GM12878 (cell line): ENCODE results near the gene PDE6B. TPM values are rescaled to one million over a fixed set of nuclear protein-coding genes. Genes with fewer than 3 reads are reported as not detected.

Experiments
- ATAC-seq: fragments of 200-7000 bp; cut with Tn5 transposase; 3 replicates; pipeline ENCODE4 v1.9.1; 2020; ENCODE audit warnings: mild to moderate bottlenecking, moderate library complexity
- BruUV-seq: library from RNA; stranded (reverse); fragments of 400-500 nt; replicated peaks from 2 replicates; lab custom pipeline; 2021; lab: Mats Ljungman, UMichigan
- CTCF ChIA-PET: fragments of 300-600 bp; sonication (Branson Sonifier 250); formaldehyde crosslinking; extraction: SDS; loops from one replicate; lab custom pipeline; 2021; ENCODE audit warnings: inconsistent platforms; lab: Yijun Ruan, JAX
- POLR2A ChIA-PET: fragments of 350-600 bp; formaldehyde crosslinking; extraction: SDS; loops from one replicate; lab custom pipeline; 2021; ENCODE audit warnings: inconsistent platforms; lab: Charles Lee
- RAD21 ChIA-PET: fragments of 300-600 bp; sonication (Branson Sonifier 250); formaldehyde crosslinking; loops from one replicate; lab custom pipeline; 2023; ENCODE audit warnings: antibody characterized with exemption; ENCODE audit not compliant: unreplicated experiment; lab: Charles Lee
- SMC1A ChIA-PET: fragments of 300-600 bp; sonication (Branson Sonifier 250); formaldehyde crosslinking; loops from one replicate; lab custom pipeline; 2023; ENCODE audit not compliant: unreplicated experiment, uncharacterized antibody; lab: Charles Lee
- DNase-seq: peaks from one replicate; pipeline ENCODE4 v3.0.0-alpha.2; 2011; ENCODE audit warnings: low read depth, low spot score
- FAIRE-seq: peaks from 3 replicates; lab custom pipeline; 2011; peaks lifted over from hg19 to GRCh38; lab: Jason Lieb, UNC
- H2AFZ ChIP-seq: 2 replicates; pipeline ENCODE4 v1.6.0; 2011; ENCODE audit warnings: low read depth, low read length, control low read depth; ENCODE audit not compliant: control insufficient read depth
- H3K27ac ChIP-seq: 2 replicates; pipeline ENCODE4 v1.5.1; 2011; ENCODE audit warnings: control low read depth; ENCODE audit not compliant: control insufficient read depth, insufficient read depth
- H3K27me3 ChIP-seq, 2 experiments: replicated peaks in 1 of 2; 2 replicates each; pipeline versions ENCODE4 v1.6.0 to v1.6.1; 2011; ENCODE audit warnings: low read length in 1 of 2; ENCODE audit not compliant: control insufficient read depth in 2 of 2, insufficient read depth in 2 of 2
- H3K36me3 ChIP-seq, 2 experiments: 2 replicates each; pipeline ENCODE4 v1.5.1; 2011; ENCODE audit warnings: low read length in 1 of 2; ENCODE audit not compliant: control insufficient read depth in 2 of 2, insufficient read depth in 2 of 2
- H3K4me1 ChIP-seq: 2 replicates; pipeline ENCODE4 v1.6.1; 2011; ENCODE audit warnings: mild to moderate bottlenecking, low read length, moderate library complexity, mixed read lengths; ENCODE audit not compliant: control insufficient read depth, insufficient read depth
- H3K4me2 ChIP-seq: 2 replicates; pipeline ENCODE4 v1.6.0; 2011; ENCODE audit warnings: control low read depth; ENCODE audit not compliant: control insufficient read depth, insufficient read depth
- H3K4me3 ChIP-seq: fragments of 200-600 bp; sonication (generic); 2 replicates; pipeline ENCODE4 v1.5.1; 2016
- H3K79me2 ChIP-seq: 2 replicates; pipeline ENCODE4 v1.6.0; 2011; ENCODE audit warnings: low read length; ENCODE audit not compliant: control insufficient read depth, insufficient read depth
- H3K9ac ChIP-seq: 2 replicates; pipeline ENCODE4 v1.8.0; 2011; ENCODE audit warnings: low read length, control low read depth, mixed read lengths; ENCODE audit not compliant: control insufficient read depth, insufficient read depth
- H3K9me3 ChIP-seq: replicated peaks from 3 replicates; pipeline ENCODE4 v1.5.1; 2011; ENCODE audit warnings: mild to moderate bottlenecking, low read length; ENCODE audit not compliant: control insufficient read depth, insufficient read depth
- H4K20me1 ChIP-seq: 2 replicates; pipeline ENCODE4 v1.6.0; 2011; ENCODE audit not compliant: control insufficient read depth, insufficient read depth
- NR2F1 ChIP-seq: fragments of 450-650 bp; conservative IDR thresholded peaks from 2 replicates; pipeline ENCODE4 v1.6.1; 2017; ENCODE audit warnings: mild to moderate bottlenecking
- SP1 ChIP-seq: IDR thresholded peaks from one replicate; pipeline ENCODE4 v1.6.1; 2011; ENCODE audit warnings: low read depth, low read length
- ZNF274 ChIP-seq: IDR thresholded peaks from one replicate; pipeline ENCODE4 v1.8.0; 2011; ENCODE audit not compliant: insufficient read length, insufficient read depth
- WGBS: methylation state at CpG from one replicate; pipeline ENCODE4 v1.1.6; 2016; ENCODE audit warnings: low lambda C conversion rate; ENCODE audit not compliant: insufficient replicate concordance, insufficient coverage; ENCODE audit errors: missing lambda C conversion rate; 5-methylcytosine and 5-hydroxymethylcytosine counted together
- in situ Hi-C: fragments of 300-500 bp; cut with MboI; formaldehyde crosslinking; loops from 9 replicates; pipeline ENCODE4 v1.14.3; 2018; ENCODE audit warnings: mixed read lengths
- intact Hi-C: fragments of 100-400 bp; cut with micrococcal nuclease; formaldehyde crosslinking; loops from one replicate; pipeline ENCODE4 v1.14.2; 2022; ENCODE audit not compliant: unreplicated experiment
- polyA plus RNA-seq, 11 experiments: library from polyadenylated mRNA; depleted of rRNA in 4 of 11; unstranded in 6 of 11; stranded (reverse) in 5 of 11; fragments of >200 nt; fragmentation: Nextera tagmentation in 4 of 11; fragmentation: Illumina TruSeq in 1 of 11; extraction: Ambion mirVana in 4 of 11; extraction: Trizol in 1 of 11; gene quantifications; 1 replicate in 1 of 11; 2 replicates in 10 of 11; pipeline versions ENCODE4 v1.2.1 to v1.2.3, GENCODE V29; 2011 to 2016; ENCODE audit warnings: inconsistent platforms in 2 of 11, missing spikeins in 2 of 11, low read depth in 1 of 11
- total RNA-seq, 4 experiments: library from RNA; depleted of rRNA in 3 of 4; stranded (reverse); fragments of >200 nt in 3 of 4; fragmentation: Illumina TruSeq in 1 of 4; extraction: Trizol in 1 of 4; gene quantifications; 2 replicates each; pipeline versions ENCODE4 v1.2.1 to v1.2.3, GENCODE V29; 2013 to 2021

Gene PDE6B
- total and polyA plus RNA-seq, 10 of the 15 experiments (the other 5 are each of a cell fraction or from before 2014, with no cell fraction given) = 2.6 to 6.4 (median 3.8) TPM

DNA sequence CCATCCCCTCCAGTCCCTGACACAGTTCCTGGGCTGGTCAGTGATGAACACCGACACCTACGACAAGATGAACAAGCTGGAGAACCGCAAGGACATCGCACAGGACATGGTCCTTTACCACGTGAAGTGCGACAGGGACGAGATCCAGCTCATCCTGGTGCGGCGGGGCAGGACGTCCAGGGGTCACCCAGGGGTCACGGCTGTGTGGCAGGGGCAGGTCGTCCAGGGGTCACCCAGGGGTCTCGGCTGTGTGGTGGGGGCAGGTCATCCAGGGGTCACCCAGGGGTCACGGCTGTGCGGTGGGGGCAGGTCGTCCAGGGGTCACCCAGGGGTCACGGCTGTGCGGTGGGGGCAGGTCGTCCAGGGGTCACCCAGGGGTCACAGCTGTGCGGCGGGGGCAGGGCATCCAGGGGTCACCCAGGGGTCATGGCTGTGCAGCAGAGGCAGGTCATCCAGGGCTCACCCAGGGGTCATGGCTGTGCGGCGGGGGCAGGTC, 32.0 kb downstream of the PDE6B start (continued):
- no peak for TF ChIP-seq SP1
- TF ChIP-seq, all 136 proteins: peak for 0

DNA sequence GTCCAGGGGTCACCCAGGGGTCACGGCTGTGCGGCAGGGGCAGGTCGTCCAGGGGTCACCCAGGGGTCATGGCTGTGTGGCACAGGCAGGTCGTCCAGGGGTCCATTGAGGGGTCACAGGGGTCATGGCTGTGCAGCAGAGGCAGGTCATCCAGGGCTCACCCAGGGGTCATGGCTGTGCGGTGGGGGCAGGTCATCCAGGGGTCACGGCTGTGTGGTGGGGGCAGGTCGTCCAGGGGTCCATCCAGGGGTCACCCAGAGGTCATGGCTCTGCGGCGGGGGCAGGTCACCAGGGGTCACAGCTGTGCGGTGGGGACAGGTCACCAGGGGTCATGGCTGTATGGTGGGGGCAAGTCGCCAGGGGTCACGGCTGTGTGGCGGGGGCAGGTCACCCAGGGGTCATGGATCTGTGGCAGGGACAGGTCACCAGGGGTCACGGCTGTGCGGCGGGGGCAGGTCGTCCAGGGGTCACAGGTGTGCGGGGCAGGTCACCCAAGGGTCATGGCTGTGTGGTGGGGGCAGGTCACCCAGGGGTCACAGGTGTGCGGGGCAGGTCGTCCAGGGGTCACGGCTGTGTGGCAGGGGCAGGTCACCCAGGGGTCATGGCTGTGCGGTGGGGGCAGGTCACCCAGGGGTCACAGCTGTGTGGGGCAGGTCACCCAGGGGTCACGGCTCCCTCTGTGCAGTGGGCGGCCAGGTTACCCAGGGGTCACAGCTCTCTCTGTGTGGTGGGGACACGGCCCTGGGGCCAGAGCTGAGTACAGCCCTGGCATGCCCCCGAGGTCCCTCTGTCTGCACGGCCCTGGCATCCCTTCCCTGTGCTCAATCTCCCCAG, 32.7 kb downstream of the PDE6B start:
- intact Hi-C loops (no loop called here), in situ Hi-C loops (no loop called here)
- Histone ChIP-seq H3K36me3 (no peaks in the 10 kb centered on the region), H2AFZ (no peak overlapping the region), H3K4me2 (no peak overlapping the region), H3K4me1 (no peaks in the 10 kb centered on the region), H3K9ac (no peak overlapping the region), H3K79me2 (no peaks in the 10 kb centered on the region), H3K27me3 (no peaks in the 10 kb centered on the region), H3K27ac (no peak overlapping the region), H4K20me1 (no peaks in the 10 kb centered on the region), H3K9me3 (no peaks in the 10 kb centered on the region; the same call in 2 of the 3 replicates), H3K4me3 (no peak overlapping the region)
- 67% methylated on average over 27 of the region's 27 CpGs for WGBS
- ChIA-PET RAD21 (no interaction called here), SMC1A (no interaction called here), CTCF (no interaction called here), POLR2A (no interaction called here)
- DNase-seq = no peak
- BruUV-seq = no TSS peak
- ATAC-seq = no peak
- FAIRE-seq = no peak
- 0 out of 2 replicates have a peak, but pooled peaks have one; percentile 46 for TF ChIP-seq NR2F1
- TF ChIP-seq ZNF274 = no peak
